ENCODE measurements around the gene CC2D2B.
"Not testable (repeated sequence)": the region's sequence is repeated elsewhere in the genome, so short reads cannot be mapped to it uniquely, and the experiment has no call there.

Gene CC2D2B

DNA sequence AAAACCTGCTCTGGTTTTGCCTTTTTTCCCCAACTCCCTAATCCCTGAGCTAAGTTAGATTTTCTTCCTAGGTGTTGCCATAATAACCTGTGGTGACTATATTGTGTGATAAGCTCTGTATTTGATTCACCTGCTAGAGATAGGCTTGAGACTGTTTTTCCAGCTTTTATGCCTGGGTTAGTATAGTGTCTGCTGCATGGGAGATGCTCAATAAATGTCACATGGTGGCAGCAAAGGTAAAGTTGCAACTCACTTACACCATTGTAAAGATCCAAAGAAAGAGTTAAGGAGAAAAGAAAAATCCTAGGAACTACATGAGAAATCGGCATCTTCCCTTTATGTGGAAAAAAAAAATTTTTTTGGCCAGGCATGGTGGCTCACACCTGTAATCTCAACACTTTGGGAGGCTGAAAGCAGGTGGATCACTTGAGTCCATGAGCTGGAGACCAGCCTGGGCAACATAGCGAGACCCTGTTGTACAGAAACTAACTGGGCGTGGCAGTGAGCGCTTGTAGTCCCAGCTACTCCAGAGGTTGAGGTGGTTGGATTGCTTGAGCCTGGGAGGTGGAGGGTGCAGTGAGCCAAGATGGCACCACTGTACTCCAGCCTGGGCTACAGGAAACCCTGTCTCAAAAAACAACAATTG is 139.4 kb downstream of the CC2D2B start:
- TF ChIP-seq CTCF (conservative IDR thresholded peaks at IDR 0.05; ENCODE audit: low read depth), result no peak
- ChIA-PET POLR2A (ENCODE audit: low non-redundant PET) (no interaction called here), CTCF (interaction anchor here (0.6 to 1.1 kb wide), 7 partner anchors 9 to 464 kb away, joined by 3 to 8 read pairs (median 3); no protein-coding TSS in a partner anchor)
- no peak overlapping the region for H3K27ac ChIP-seq
- no peak for DNase-seq (ENCODE audit: low spot score)

DNA sequence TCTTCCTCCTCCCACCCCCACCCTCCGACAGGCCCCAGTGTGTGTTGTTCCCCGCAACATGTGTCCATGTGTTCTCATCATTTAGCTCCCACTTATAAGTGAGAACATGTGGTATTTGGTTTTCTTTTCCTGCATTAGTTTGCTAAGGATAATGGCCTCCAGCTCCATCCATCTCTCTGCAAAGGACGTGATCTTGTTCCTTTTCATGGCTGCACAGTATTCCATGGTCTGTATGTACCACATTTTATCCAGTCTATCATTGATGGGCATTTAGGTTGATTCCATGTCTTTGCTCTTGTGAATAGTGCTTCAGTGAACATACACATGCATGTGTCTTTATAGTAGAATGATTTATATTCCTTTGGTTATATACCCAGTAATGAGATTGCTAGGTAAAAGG is 140.2 kb downstream of the CC2D2B start:
- DNase-seq (ENCODE audit: low spot score); POLR2A ChIA-PET (ENCODE audit: low non-redundant PET); H3K27ac ChIP-seq: not testable (repeated sequence)
- CTCF ChIA-PET, result interaction anchor here (0.6 to 1.0 kb wide), 2 partner anchors 9 to 11 kb away, joined by 3 to 8 read pairs; no protein-coding TSS in a partner anchor

- TF ChIP-seq CTCF (conservative IDR thresholded peaks at IDR 0.05; ENCODE audit: low read depth), result no peak
- ChIA-PET CTCF (no interaction called here), POLR2A (ENCODE audit: low non-redundant PET) (no interaction called here)
- no peak overlapping the region for H3K27ac ChIP-seq
- no peak for DNase-seq (ENCODE audit: low spot score)
These were observed 141.6 kb downstream of the CC2D2B start for GRCh38 chr10:96049340-96049739.

GRCh38 chr10:96053985-96054384 is 146.2 kb downstream of the CC2D2B start:
- no peak overlapping the region for H3K27ac ChIP-seq
- ChIA-PET CTCF (no interaction called here), POLR2A (ENCODE audit: low non-redundant PET) (no interaction called here)
- no peak for TF ChIP-seq CTCF (conservative IDR thresholded peaks at IDR 0.05; ENCODE audit: low read depth)
- DNase-seq (ENCODE audit: low spot score), result no peak

DNA sequence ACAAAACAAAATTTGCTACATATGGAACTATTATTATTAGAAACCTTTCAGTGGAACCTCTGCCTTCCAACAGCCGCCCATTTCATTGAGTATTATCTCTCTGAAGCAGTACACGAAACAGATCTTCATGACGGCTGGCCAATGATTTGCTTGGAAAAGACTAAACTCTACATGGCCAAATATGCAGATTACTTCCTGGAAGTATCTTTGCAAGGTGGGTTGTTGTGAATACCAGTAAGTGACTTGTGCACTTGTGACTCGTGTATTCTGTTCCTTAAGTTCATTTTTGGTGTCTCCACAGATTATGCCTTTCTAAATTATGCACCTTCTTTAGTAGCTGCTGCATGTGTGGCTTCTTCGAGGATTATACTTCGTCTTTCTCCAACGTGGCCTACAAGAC is 149.0 kb downstream of the CC2D2B start:
- DNase-seq (ENCODE audit: low spot score), result no peak
- TF ChIP-seq CTCF (conservative IDR thresholded peaks at IDR 0.05; ENCODE audit: low read depth), result no peak
- H3K27ac ChIP-seq, result no peak overlapping the region
- CTCF ChIA-PET, result interaction anchor here (0.5 to 0.8 kb wide), 2 partner anchors 10 to 38 kb away, joined by 3 to 8 read pairs; no protein-coding TSS in a partner anchor
- POLR2A ChIA-PET (ENCODE audit: low non-redundant PET), result no interaction called here

DNA sequence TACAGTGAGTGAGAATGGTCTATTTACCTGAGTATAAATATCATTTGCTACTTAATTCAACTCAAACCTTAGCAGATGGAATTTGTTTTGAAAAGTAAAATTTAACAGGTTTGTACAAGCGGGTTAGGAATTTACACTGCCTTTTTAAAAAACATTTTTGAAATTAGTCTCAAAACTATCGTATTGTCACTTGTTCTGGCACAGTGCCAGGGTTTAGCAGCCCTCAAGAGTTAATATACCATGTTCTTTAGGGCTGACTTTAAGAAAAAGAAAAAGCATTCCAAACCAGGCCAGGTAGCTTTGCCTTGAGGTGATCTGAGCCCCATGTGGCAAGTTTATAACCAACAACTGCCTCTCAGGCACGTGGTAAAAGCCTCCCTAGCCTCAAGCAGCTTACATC is 153.5 kb downstream of the CC2D2B start:
- TF ChIP-seq CTCF (conservative IDR thresholded peaks at IDR 0.05; ENCODE audit: low read depth), result no peak
- POLR2A ChIA-PET (ENCODE audit: low non-redundant PET), result no interaction called here
- CTCF ChIA-PET, result interaction anchor here (0.6 to 0.8 kb wide), 3 partner anchors 9 to 1523 kb away, joined by 3 read pairs; partner anchors contain the start of gene HOGA1
- DNase-seq (ENCODE audit: low spot score), result no peak
- no peak overlapping the region for H3K27ac ChIP-seq

GRCh38 chr10:96072674-96073073 is 164.9 kb downstream of the CC2D2B start:
- ChIA-PET POLR2A (ENCODE audit: low non-redundant PET) (no interaction called here), CTCF (interaction anchor here (0.7 kb wide), 1 partner anchor 262 kb away, joined by 5 read pairs; no protein-coding TSS in a partner anchor)
- H3K27ac ChIP-seq, result no peak overlapping the region
- DNase-seq (ENCODE audit: low spot score), result no peak
- TF ChIP-seq CTCF (conservative IDR thresholded peaks at IDR 0.05; ENCODE audit: low read depth), result no peak

Measured in RWPE1 (cell line).